GM23338 (cell line): ENCODE measurements around the gene PIGU. TPM values are rescaled to one million over a fixed set of nuclear protein-coding genes. Genes with fewer than 3 reads are reported as not detected.

Experiments used
- ATAC-seq: fragments of 200-7000 bp; cut with Tn5 transposase; 3 replicates; pipeline ENCODE4 v1.9.1; 2020
- DNase-seq: peaks from one replicate; pipeline ENCODE4 v3.0.0-alpha.2; 2015; ENCODE audit warnings: low spot score
- H2AFZ ChIP-seq: fragments of 200-600 bp; sonication (generic); 2 replicates; pipeline ENCODE4 v1.8.0; 2016; ENCODE audit warnings: antibody characterized with exemption, mild to moderate bottlenecking, moderate library complexity
- H3F3A ChIP-seq: fragments of 200-600 bp; sonication (generic); replicated peaks from 2 replicates; pipeline ENCODE4 v1.8.0; 2017; ENCODE audit warnings: antibody characterized with exemption, mixed run types, low read depth
- H3K27ac ChIP-seq: fragments of 200-600 bp; sonication (generic); 2 replicates; pipeline ENCODE4 v1.6.1; 2016; ENCODE audit warnings: low read depth
- H3K27me3 ChIP-seq: fragments of 200-600 bp; sonication (generic); 2 replicates; pipeline ENCODE4 v1.8.0; 2016; ENCODE audit warnings: mild to moderate bottlenecking, mixed run types, moderate library complexity; ENCODE audit not compliant: insufficient read depth
- H3K36me3 ChIP-seq: fragments of 200-600 bp; sonication (generic); 2 replicates; pipeline ENCODE4 v1.8.0; 2016; ENCODE audit warnings: mild to moderate bottlenecking; ENCODE audit not compliant: insufficient read depth
- H3K4me1 ChIP-seq: fragments of 200-600 bp; sonication (generic); 2 replicates; pipeline ENCODE4 v1.8.0; 2016; ENCODE audit warnings: mild to moderate bottlenecking, moderate library complexity; ENCODE audit not compliant: insufficient read depth
- H3K4me2 ChIP-seq: fragments of 200-600 bp; sonication (generic); 2 replicates; pipeline ENCODE4 v1.7.1; 2017; ENCODE audit warnings: mixed run types
- H3K4me3 ChIP-seq: fragments of 200-600 bp; sonication (generic); 2 replicates; pipeline ENCODE4 v1.6.1; 2016; ENCODE audit warnings: mixed run types
- H3K79me2 ChIP-seq: fragments of 200-600 bp; sonication (generic); replicated peaks from 2 replicates; pipeline ENCODE4 v1.8.0; 2017; ENCODE audit warnings: mild to moderate bottlenecking; ENCODE audit not compliant: insufficient read depth
- H3K9me2 ChIP-seq: fragments of 200-600 bp; sonication (generic); 2 replicates; pipeline ENCODE4 v1.8.0; 2017; ENCODE audit not compliant: insufficient read depth
- H4K20me1 ChIP-seq: fragments of 200-600 bp; sonication (generic); replicated peaks from 2 replicates; pipeline ENCODE4 v1.8.0; 2017; ENCODE audit warnings: mild to moderate bottlenecking; ENCODE audit not compliant: insufficient read depth
- H3K27ac Mint-ChIP-seq: 2 replicates; pipeline ENCODE4 v1.8.0; 2020; ENCODE audit warnings: inconsistent platforms, mild to moderate bottlenecking, moderate library complexity, mixed read lengths
- H3K27me3 Mint-ChIP-seq: 3 replicates; pipeline ENCODE4 v1.8.0; 2022; ENCODE audit warnings: low read depth, mild to moderate bottlenecking, moderate library complexity, mixed read lengths, inconsistent platforms; ENCODE audit not compliant: insufficient read depth, poor library complexity
- H3K36me3 Mint-ChIP-seq: 3 replicates; pipeline ENCODE4 v1.8.0; 2021; ENCODE audit warnings: low read depth, mild to moderate bottlenecking, inconsistent platforms, moderate library complexity, mixed read lengths
- H3K4me1 Mint-ChIP-seq: 3 replicates; pipeline ENCODE4 v1.8.0; 2020; ENCODE audit warnings: mild to moderate bottlenecking, inconsistent platforms, mixed read lengths
- H3K4me3 Mint-ChIP-seq: 3 replicates; pipeline ENCODE4 v1.8.0; 2021; ENCODE audit warnings: moderate library complexity, mild to moderate bottlenecking, inconsistent platforms, mixed read lengths
- H3K9me3 Mint-ChIP-seq: 3 replicates; pipeline ENCODE4 v1.8.0; 2020; ENCODE audit warnings: moderate library complexity, mild to moderate bottlenecking, inconsistent platforms, mixed read lengths
- CREB1 ChIP-seq: fragments of 250-450 bp; sonication (Bioruptor Pico); IDR thresholded peaks from 2 replicates; pipeline ENCODE4 v1.5.0; 2020; ENCODE audit warnings: low read depth, mild to moderate bottlenecking, moderate library complexity
- EZH2 ChIP-seq: fragments of 200-600 bp; sonication (generic); IDR thresholded peaks from one replicate; pipeline ENCODE4 v1.8.0; 2017; ENCODE audit warnings: antibody characterized with exemption, mild to moderate bottlenecking, low read depth; ENCODE audit not compliant: unreplicated experiment
- JUNB ChIP-seq: IDR thresholded peaks from one replicate; pipeline ENCODE4 v1.6.1; 2016; ENCODE audit warnings: antibody characterized with exemption; ENCODE audit not compliant: unreplicated experiment
- POLR2AphosphoS5 ChIP-seq: IDR thresholded peaks from 2 replicates; pipeline ENCODE4 v1.6.1; 2016; ENCODE audit warnings: antibody characterized with exemption, low read depth
- ZNF331 ChIP-seq: fragments of 250-450 bp; sonication (Bioruptor Pico); IDR thresholded peaks from 2 replicates; pipeline ENCODE4 v1.5.0; 2020; ENCODE audit warnings: low read depth, mild to moderate bottlenecking, moderate library complexity
- polyA plus RNA-seq: library from polyadenylated mRNA; unstranded; fragments of >200 nt; fragmentation: Nextera tagmentation; extraction: Ambion mirVana; gene quantifications from 2 replicates; pipeline ENCODE4 v1.2.1, GENCODE V29; 2016
- total RNA-seq: library from RNA; depleted of rRNA; stranded (reverse); fragments of >200 nt; shearing (Covaris generic); gene quantifications from 2 replicates; pipeline ENCODE4 v1.2.3, GENCODE V29; 2014
- TF ChIP-seq, protein P1 (sequence below), 2 experiments: fragments of 200-600 bp in 1 of 2; sonication (generic) in 1 of 2; conservative IDR thresholded peaks; 2 replicates each; pipeline versions ENCODE4 v1.5.1 to v1.6.1; 2016 to 2017; ENCODE audit warnings: antibody characterized with exemption in 2 of 2, low read depth in 2 of 2, mild to moderate bottlenecking in 2 of 2, moderate library complexity in 1 of 2

The PIGU gene
- total and polyA plus RNA-seq, 2 experiments from 2014 or later: 24.3 to 28.9 TPM

DNA sequence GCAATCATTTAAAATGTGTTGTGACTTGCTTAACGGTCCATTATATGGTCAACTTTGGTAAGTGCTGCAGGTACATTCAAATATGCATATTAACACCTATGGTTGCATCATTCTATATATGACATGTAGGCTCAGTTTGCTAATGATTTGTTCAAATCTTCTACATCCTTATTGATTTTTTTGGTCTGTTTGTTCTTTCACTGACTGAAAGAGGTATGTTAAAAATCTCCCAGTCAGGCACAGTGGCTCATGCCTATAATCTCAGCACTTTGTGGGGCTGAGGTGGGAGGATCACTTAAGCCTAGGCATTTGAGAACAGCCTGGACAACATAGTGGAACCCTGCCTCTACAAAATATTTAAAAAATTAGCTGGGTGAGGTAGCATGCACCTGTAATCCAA is 29.2 kb downstream of the PIGU start:
- H3K4me1 ChIP-seq: no peaks in the 10 kb centered on the region
- no peak overlapping the region for H3K27ac ChIP-seq
- DNase-seq (no peak), ATAC-seq (no peak)
- Mint-ChIP-seq H3K36me3 (peaks cover 18% of the 10 kb centered on the region), H3K9me3 (no peaks in the 10 kb centered on the region), H3K4me1 (no peaks in the 10 kb centered on the region), H3K27ac (0 out of 2 replicates have a peak overlapping the region, but pooled peaks have one; percentile 31), H3K4me3 (no peak overlapping the region), H3K27me3 (peaks cover 2% of the 10 kb centered on the region)
- no peaks in the 10 kb centered on the region for H3K27me3 ChIP-seq
- TF ChIP-seq ZNF331 (CRISPR knock-in tag): no peak
- TF ChIP-seq EZH2: no peak
- TF ChIP-seq, protein P1, sequence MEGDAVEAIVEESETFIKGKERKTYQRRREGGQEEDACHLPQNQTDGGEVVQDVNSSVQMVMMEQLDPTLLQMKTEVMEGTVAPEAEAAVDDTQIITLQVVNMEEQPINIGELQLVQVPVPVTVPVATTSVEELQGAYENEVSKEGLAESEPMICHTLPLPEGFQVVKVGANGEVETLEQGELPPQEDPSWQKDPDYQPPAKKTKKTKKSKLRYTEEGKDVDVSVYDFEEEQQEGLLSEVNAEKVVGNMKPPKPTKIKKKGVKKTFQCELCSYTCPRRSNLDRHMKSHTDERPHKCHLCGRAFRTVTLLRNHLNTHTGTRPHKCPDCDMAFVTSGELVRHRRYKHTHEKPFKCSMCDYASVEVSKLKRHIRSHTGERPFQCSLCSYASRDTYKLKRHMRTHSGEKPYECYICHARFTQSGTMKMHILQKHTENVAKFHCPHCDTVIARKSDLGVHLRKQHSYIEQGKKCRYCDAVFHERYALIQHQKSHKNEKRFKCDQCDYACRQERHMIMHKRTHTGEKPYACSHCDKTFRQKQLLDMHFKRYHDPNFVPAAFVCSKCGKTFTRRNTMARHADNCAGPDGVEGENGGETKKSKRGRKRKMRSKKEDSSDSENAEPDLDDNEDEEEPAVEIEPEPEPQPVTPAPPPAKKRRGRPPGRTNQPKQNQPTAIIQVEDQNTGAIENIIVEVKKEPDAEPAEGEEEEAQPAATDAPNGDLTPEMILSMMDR (conservative IDR thresholded peaks at IDR 0.05; ENCODE audit: low read depth in 2 of 2): no peak
- H3F3A ChIP-seq: no peaks in the 10 kb centered on the region
- no peak overlapping the region for H3K4me3 ChIP-seq
- H4K20me1 ChIP-seq: no peaks in the 10 kb centered on the region; the same call in 1 of the 2 replicates
- H3K36me3 ChIP-seq: no peaks in the 10 kb centered on the region
- no peak overlapping the region for H3K4me2 ChIP-seq
- no peaks in the 10 kb centered on the region for H3K9me2 ChIP-seq
- H2AFZ ChIP-seq: no peak overlapping the region
- no peaks in the 10 kb centered on the region for H3K79me2 ChIP-seq

DNA sequence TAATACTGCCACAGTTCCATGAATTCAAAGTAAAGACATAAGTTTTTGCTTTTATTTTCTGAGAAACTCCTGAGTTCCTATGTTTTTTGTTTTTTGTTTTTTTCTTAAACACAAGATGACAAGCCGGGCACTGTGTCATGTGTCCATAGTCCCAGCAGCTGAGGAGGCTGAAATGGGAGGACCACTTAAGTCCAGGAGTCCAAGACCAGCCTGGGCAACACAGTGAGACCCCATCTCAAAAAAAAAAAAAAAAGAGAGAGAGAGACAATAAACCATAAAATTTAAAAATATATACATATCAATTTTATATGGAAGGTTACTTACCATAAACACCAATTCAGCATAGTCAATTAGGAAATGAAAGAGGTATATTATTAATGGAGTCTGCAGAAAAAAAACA is 31.9 kb downstream of the PIGU start:
- Histone ChIP-seq H3K4me2 (no peak overlapping the region), H3K4me1 (no peaks in the 10 kb centered on the region), H3K79me2 (no peaks in the 10 kb centered on the region), H3F3A (no peaks in the 10 kb centered on the region), H3K4me3 (no peak overlapping the region), H3K27me3 (no peaks in the 10 kb centered on the region), H2AFZ (no peak overlapping the region), H3K36me3 (0 out of 2 replicates have a peak, but pooled peaks cover 4% of the 10 kb centered on the region), H3K27ac (no peak overlapping the region), H3K9me2 (no peaks in the 10 kb centered on the region), H4K20me1 (no peaks in the 10 kb centered on the region; the same call in 1 of the 2 replicates)
- H3K36me3 Mint-ChIP-seq: peaks cover 3% of the 10 kb centered on the region; the same call in 2 of the 3 replicates
- DNase-seq: no peak
- ATAC-seq: no peak
- H3K27ac Mint-ChIP-seq: no peak overlapping the region
- H3K27me3 Mint-ChIP-seq: no peaks in the 10 kb centered on the region
- no peaks in the 10 kb centered on the region for H3K4me1 Mint-ChIP-seq
- TF ChIP-seq, protein P1 (conservative IDR thresholded peaks at IDR 0.05; ENCODE audit: low read depth in 2 of 2): no peak
- TF ChIP-seq JUNB (no peak), ZNF331 (CRISPR knock-in tag) (no peak)
- H3K9me3 Mint-ChIP-seq: no peaks in the 10 kb centered on the region
- H3K4me3 Mint-ChIP-seq: no peak overlapping the region

DNA sequence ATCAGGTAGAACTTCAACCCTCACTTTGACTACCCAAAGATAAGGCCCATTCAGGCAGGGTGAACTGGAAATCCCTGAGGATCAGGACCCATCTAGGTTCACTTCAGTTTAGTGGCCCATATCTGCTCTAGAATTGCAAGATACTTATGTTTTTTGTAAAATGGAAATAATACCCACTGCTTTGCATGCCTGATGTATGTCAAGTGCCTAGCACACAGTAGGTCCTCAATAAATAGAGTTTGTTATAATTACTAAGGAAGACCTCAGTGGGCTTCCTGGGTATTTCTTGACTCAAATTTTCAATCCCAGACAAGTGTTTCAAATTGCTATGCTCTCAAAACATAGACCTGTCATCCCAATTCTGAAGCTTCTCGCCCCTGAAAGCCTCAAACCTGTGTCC is 32.5 kb downstream of the PIGU start:
- Histone ChIP-seq H3K27ac (no peak overlapping the region), H3K36me3 (0 out of 2 replicates have a peak, but pooled peaks cover 4% of the 10 kb centered on the region), H2AFZ (no peak overlapping the region), H3K4me2 (no peak overlapping the region), H3F3A (no peaks in the 10 kb centered on the region), H3K9me2 (no peaks in the 10 kb centered on the region), H4K20me1 (no peaks in the 10 kb centered on the region; the same call in 1 of the 2 replicates), H3K4me3 (no peak overlapping the region), H3K79me2 (no peaks in the 10 kb centered on the region), H3K4me1 (no peaks in the 10 kb centered on the region), H3K27me3 (no peaks in the 10 kb centered on the region)
- Mint-ChIP-seq H3K36me3 (0 out of 3 replicates have a peak, but pooled peaks cover 3% of the 10 kb centered on the region), H3K27me3 (no peaks in the 10 kb centered on the region), H3K9me3 (no peaks in the 10 kb centered on the region), H3K27ac (no peak overlapping the region), H3K4me1 (no peaks in the 10 kb centered on the region), H3K4me3 (no peak overlapping the region)
- ATAC-seq (no peak), DNase-seq (no peak)
- no peak for TF ChIP-seq POLR2AphosphoS5
- no peak for TF ChIP-seq CREB1 (CRISPR knock-in tag)
